Naive B cell (primary cell): ENCODE data around the gene NFXL1. TPM values are rescaled to one million over a fixed set of nuclear protein-coding genes. Genes with fewer than 3 reads are reported as not detected.

ENCODE experiments used
- ATAC-seq, 2 donors: fragments of 150-1000 bp; cut with Tn5 transposase; 2 replicates each; pipeline ENCODE4 v1.10.0; 2021; ENCODE audit warnings: low read depth in 2 of 2, mild to moderate bottlenecking in 2 of 2, moderate library complexity in 2 of 2
- DNase-seq: peaks from one replicate; pipeline ENCODE4 v3.0.0; 2022
- H3K27ac Mint-ChIP-seq, 6 donors: one replicate each; pipeline ENCODE4 v1.8.0; 2020 to 2022; ENCODE audit warnings: mild to moderate bottlenecking in 6 of 6, mixed read lengths in 6 of 6, moderate library complexity in 5 of 6, inconsistent platforms in 2 of 6
- H3K27me3 Mint-ChIP-seq, 3 donors: one replicate each; pipeline ENCODE4 v1.8.0; 2021 to 2022; ENCODE audit warnings: mixed read lengths in 3 of 3, mild to moderate bottlenecking in 1 of 3
- H3K36me3 Mint-ChIP-seq, 2 donors: one replicate each; pipeline ENCODE4 v1.8.0; 2020 to 2022; ENCODE audit warnings: mixed read lengths in 2 of 2, inconsistent platforms in 1 of 2, mild to moderate bottlenecking in 1 of 2
- H3K4me1 Mint-ChIP-seq, 3 donors: one replicate each; pipeline ENCODE4 v1.8.0; 2020 to 2022; ENCODE audit warnings: mixed read lengths in 3 of 3, inconsistent platforms in 1 of 3, mild to moderate bottlenecking in 1 of 3, moderate library complexity in 1 of 3
- H3K4me3 Mint-ChIP-seq, 8 donors: one replicate each; pipeline ENCODE4 v1.8.0; 2020 to 2022; ENCODE audit warnings: mild to moderate bottlenecking in 8 of 8, mixed read lengths in 8 of 8, moderate library complexity in 8 of 8, inconsistent platforms in 2 of 8
- H3K9me3 Mint-ChIP-seq, 7 donors: one replicate each; pipeline ENCODE4 v1.8.0; 2020 to 2022; ENCODE audit warnings: mixed read lengths in 7 of 7, mild to moderate bottlenecking in 5 of 7, inconsistent platforms in 2 of 7, moderate library complexity in 1 of 7
- polyA plus RNA-seq, 6 donors: library from polyadenylated mRNA; unstranded; fragments of 300-500 nt; fragmentation: Illumina TruSeq; gene quantifications; one replicate each; pipeline ENCODE4 v1.2.3, GENCODE V29; 2021; ENCODE audit warnings: low read depth in 6 of 6

Gene NFXL1
- polyA plus RNA-seq, 6 donors from 2014 or later = 0.45 to 9.8 (median 7.3) TPM

GRCh38 chr4:47837908-47838294 is 76.5 kb downstream of the NFXL1 start, which contains the start of gene CORIN:
TSS of gene CORIN (minus strand) at chr4:47838067. CDS start at chr4:47837949, 118 bp downstream.
- Mint-ChIP-seq H3K27me3 (peaks cover 13 to 41% (median 33%) of the 10 kb centered on the region in 3 donors), H3K4me3 (peak within 1 kb of the TSS; percentile 81 to 92 (median 88)), H3K4me1 (peaks cover 15 to 32% (median 23%) of the 10 kb centered on the region in 3 donors), H3K9me3 (peaks cover 0 to 7% (median 2%) of the 10 kb centered on the region in 7 donors), H3K27ac (peak within 1 kb of the TSS in 3 of 6 donors; percentile 13 to 18 (median 15)), H3K36me3 (no peaks in the 10 kb centered on the region)
- no peak for DNase-seq
- no peak for ATAC-seq

- Mint-ChIP-seq H3K4me3 (peak overlapping the region; percentile 81 to 92 (median 88)), H3K27ac (peak overlapping the region in 2 of 6 donors; percentile 15 to 18), H3K9me3 (peaks cover 0 to 13% (median 3%) of the 10 kb centered on the region in 7 donors), H3K4me1 (peaks cover 15 to 32% (median 23%) of the 10 kb centered on the region in 3 donors), H3K27me3 (peaks cover 18 to 44% (median 39%) of the 10 kb centered on the region in 3 donors), H3K36me3 (no peaks in the 10 kb centered on the region)
- peak; percentile 37 for DNase-seq
- peak; percentile 78 to 82 for ATAC-seq
Observed at GRCh38 chr4:47837094-47837907, 77.1 kb downstream of the NFXL1 start.

- DNase-seq (peak; percentile 7), ATAC-seq (peak; percentile 44 to 57)
- Mint-ChIP-seq H3K4me1 (peaks cover 15 to 32% (median 23%) of the 10 kb centered on the region in 3 donors), H3K36me3 (peaks cover 0 to 4% of the 10 kb centered on the region in 2 donors), H3K27me3 (peaks cover 23 to 46% (median 44%) of the 10 kb centered on the region in 3 donors), H3K4me3 (peak overlapping the region; percentile 81 to 92 (median 88)), H3K27ac (peak overlapping the region in 1 of 6 donors; percentile 15), H3K9me3 (peaks cover 0 to 15% (median 3%) of the 10 kb centered on the region in 7 donors)
Observed at GRCh38 chr4:47836641-47837093, 77.7 kb downstream of the NFXL1 start.

- Mint-ChIP-seq H3K36me3 (peaks cover 0 to 6% of the 10 kb centered on the region in 2 donors), H3K27ac (no peak overlapping the region), H3K9me3 (peaks cover 0 to 16% (median 3%) of the 10 kb centered on the region in 7 donors), H3K4me1 (peaks cover 15 to 32% (median 23%) of the 10 kb centered on the region in 3 donors), H3K4me3 (peak overlapping the region in 5 of 8 donors; percentile 37 to 89 (median 85)), H3K27me3 (peaks cover 29 to 55% (median 51%) of the 10 kb centered on the region in 3 donors)
- no peak for DNase-seq
- no peak for ATAC-seq
Observed at GRCh38 chr4:47835494-47835893, 78.9 kb downstream of the NFXL1 start.

- ATAC-seq = no peak
- H3K4me3 Mint-ChIP-seq = no peak overlapping the region
- peaks cover 0 to 6% of the 10 kb centered on the region in 2 donors for H3K36me3 Mint-ChIP-seq
- peaks cover 29 to 55% (median 44%) of the 10 kb centered on the region in 3 donors for H3K27me3 Mint-ChIP-seq
- DNase-seq = no peak
- peaks cover 0 to 16% (median 3%) of the 10 kb centered on the region in 7 donors for H3K9me3 Mint-ChIP-seq
- peaks cover 4 to 9% (median 4%) of the 10 kb centered on the region in 3 donors for H3K4me1 Mint-ChIP-seq
- H3K27ac Mint-ChIP-seq = no peak overlapping the region
Observed at GRCh38 chr4:47831026-47831679, 83.2 kb downstream of the NFXL1 start.

- Mint-ChIP-seq H3K27me3 (peaks cover 29 to 49% (median 37%) of the 10 kb centered on the region in 3 donors), H3K36me3 (peaks cover 0 to 6% of the 10 kb centered on the region in 2 donors), H3K4me3 (no peak overlapping the region), H3K9me3 (peaks cover 0 to 16% (median 3%) of the 10 kb centered on the region in 7 donors), H3K4me1 (peaks cover 0 to 3% (median 0%) of the 10 kb centered on the region in 3 donors), H3K27ac (no peak overlapping the region)
- ATAC-seq = no peak
- DNase-seq = no peak
Observed at GRCh38 chr4:47830265-47831025, 83.9 kb downstream of the NFXL1 start.

- Mint-ChIP-seq H3K36me3 (peaks cover 0 to 6% of the 10 kb centered on the region in 2 donors), H3K4me1 (no peaks in the 10 kb centered on the region), H3K9me3 (peaks cover 0 to 16% (median 3%) of the 10 kb centered on the region in 7 donors), H3K4me3 (no peak overlapping the region), H3K27me3 (peaks cover 29 to 42% (median 29%) of the 10 kb centered on the region in 3 donors), H3K27ac (peak overlapping the region in 1 of 6 donors; percentile 27)
- no peak for ATAC-seq
- no peak for DNase-seq
Observed at GRCh38 chr4:47829438-47829837, 84.9 kb downstream of the NFXL1 start.

GRCh38 chr4:47827343-47828047 is 86.9 kb downstream of the NFXL1 start:
- no peak for DNase-seq
- peak overlapping the region in 1 of 6 donors; percentile 49 for H3K27ac Mint-ChIP-seq
- H3K36me3 Mint-ChIP-seq = peaks cover 0 to 6% of the 10 kb centered on the region in 2 donors
- ATAC-seq = no peak
- peaks cover 0 to 6% (median 0%) of the 10 kb centered on the region in 7 donors for H3K9me3 Mint-ChIP-seq
- H3K4me1 Mint-ChIP-seq = no peaks in the 10 kb centered on the region
- H3K4me3 Mint-ChIP-seq = no peak overlapping the region
- H3K27me3 Mint-ChIP-seq = peaks cover 10 to 24% (median 17%) of the 10 kb centered on the region in 3 donors

GRCh38 chr4:47824840-47825239 is 89.5 kb downstream of the NFXL1 start:
- Mint-ChIP-seq H3K4me1 (no peaks in the 10 kb centered on the region), H3K9me3 (no peaks in the 10 kb centered on the region), H3K27ac (no peak overlapping the region), H3K36me3 (no peaks in the 10 kb centered on the region), H3K4me3 (no peak overlapping the region), H3K27me3 (peaks cover 0 to 7% (median 5%) of the 10 kb centered on the region in 3 donors)
- DNase-seq (no peak), ATAC-seq (no peak)

GRCh38 chr4:47819178-47819577 is 95.2 kb downstream of the NFXL1 start:
- no peaks in the 10 kb centered on the region for H3K4me1 Mint-ChIP-seq
- H3K36me3 Mint-ChIP-seq = no peaks in the 10 kb centered on the region
- no peak for ATAC-seq
- H3K9me3 Mint-ChIP-seq = no peaks in the 10 kb centered on the region
- no peak overlapping the region for H3K4me3 Mint-ChIP-seq
- H3K27ac Mint-ChIP-seq = peak overlapping the region in 1 of 6 donors; percentile 12
- peaks cover 0 to 20% (median 18%) of the 10 kb centered on the region in 3 donors for H3K27me3 Mint-ChIP-seq
- no peak for DNase-seq

GRCh38 chr4:47817275-47817674 is 97.1 kb downstream of the NFXL1 start:
- H3K4me1 Mint-ChIP-seq = no peaks in the 10 kb centered on the region
- H3K27me3 Mint-ChIP-seq = peaks cover 5 to 32% (median 16%) of the 10 kb centered on the region in 3 donors
- ATAC-seq (no peak), DNase-seq (no peak)
- no peak overlapping the region for H3K4me3 Mint-ChIP-seq
- H3K36me3 Mint-ChIP-seq = no peaks in the 10 kb centered on the region
- H3K27ac Mint-ChIP-seq = no peak overlapping the region
- no peaks in the 10 kb centered on the region for H3K9me3 Mint-ChIP-seq

GRCh38 chr4:47816748-47817147 is 97.6 kb downstream of the NFXL1 start:
- Mint-ChIP-seq H3K4me3 (no peak overlapping the region), H3K27ac (no peak overlapping the region), H3K9me3 (no peaks in the 10 kb centered on the region), H3K4me1 (no peaks in the 10 kb centered on the region), H3K27me3 (peaks cover 5 to 32% (median 16%) of the 10 kb centered on the region in 3 donors), H3K36me3 (no peaks in the 10 kb centered on the region)
- DNase-seq = no peak
- no peak for ATAC-seq
